ENCODE measurements around the gene CASK.
"Not testable (repeated sequence)": the region's sequence is repeated elsewhere in the genome, so short reads cannot be mapped to it uniquely, and the experiment has no call there.

CASK gene

GRCh38 chrX:41720125-41720779 lies 203.1 kb downstream of the CASK start:
- no peak for TF ChIP-seq CTCF (IDR thresholded peaks at IDR 0.05; ENCODE audit: low read depth, low read length, missing control alignments)
- Histone ChIP-seq H3K27me3 (replicated peaks) (no peaks in the 10 kb centered on the region), H3K4me3 (ENCODE audit: low read depth, low read length) (no peak overlapping the region), H3K27ac (peak overlapping the region; percentile 61), H3K36me3 (replicated peaks) (no peaks in the 10 kb centered on the region)
- DNase-seq, result peak; percentile 53
- in situ Hi-C loops (cut with HindIII; ENCODE audit: low pct_ligation_motif_present, low sequenced_read_pairs), result no loop called here

GRCh38 chrX:41719610-41720009 lies 203.7 kb downstream of the CASK start:
- H3K27ac ChIP-seq, result peak overlapping the region; percentile 61
- H3K36me3 ChIP-seq (replicated peaks); DNase-seq; in situ Hi-C loops (cut with HindIII; ENCODE audit: low pct_ligation_motif_present, low sequenced_read_pairs); H3K4me3 ChIP-seq (ENCODE audit: low read depth, low read length); H3K27me3 ChIP-seq (replicated peaks): not testable (repeated sequence)

- Histone ChIP-seq H3K27ac (no peak overlapping the region), H3K27me3 (replicated peaks) (no peaks in the 10 kb centered on the region), H3K4me3 (ENCODE audit: low read depth, low read length) (no peak overlapping the region), H3K36me3 (replicated peaks) (no peaks in the 10 kb centered on the region)
- in situ Hi-C loops (cut with HindIII; ENCODE audit: low pct_ligation_motif_present, low sequenced_read_pairs), result no loop called here
- DNase-seq, result no peak
- no peak for TF ChIP-seq CTCF (IDR thresholded peaks at IDR 0.05; ENCODE audit: low read depth, low read length, missing control alignments)
Measured at GRCh38 chrX:41718481-41719235, 204.7 kb downstream of the CASK start.

GRCh38 chrX:41716767-41717473 lies 206.4 kb downstream of the CASK start:
- no peak for TF ChIP-seq CTCF (IDR thresholded peaks at IDR 0.05; ENCODE audit: low read depth, low read length, missing control alignments)
- Histone ChIP-seq H3K27me3 (replicated peaks) (no peaks in the 10 kb centered on the region), H3K27ac (no peak overlapping the region), H3K4me3 (ENCODE audit: low read depth, low read length) (no peak overlapping the region), H3K36me3 (replicated peaks) (no peaks in the 10 kb centered on the region)
- no peak for DNase-seq
- in situ Hi-C loops (cut with HindIII; ENCODE audit: low pct_ligation_motif_present, low sequenced_read_pairs), result no loop called here

- Histone ChIP-seq H3K27me3 (replicated peaks) (no peaks in the 10 kb centered on the region), H3K27ac (no peak overlapping the region), H3K36me3 (replicated peaks) (no peaks in the 10 kb centered on the region), H3K4me3 (ENCODE audit: low read depth, low read length) (no peak overlapping the region)
- in situ Hi-C loops (cut with HindIII; ENCODE audit: low pct_ligation_motif_present, low sequenced_read_pairs), result no loop called here
- TF ChIP-seq CTCF (IDR thresholded peaks at IDR 0.05; ENCODE audit: low read depth, low read length, missing control alignments), result no peak
- DNase-seq, result no peak
Measured at GRCh38 chrX:41716222-41716621, 207.1 kb downstream of the CASK start.

GRCh38 chrX:41711021-41711667 lies 212.2 kb downstream of the CASK start:
- Histone ChIP-seq H3K36me3 (replicated peaks) (no peaks in the 10 kb centered on the region), H3K27me3 (replicated peaks) (no peaks in the 10 kb centered on the region), H3K27ac (no peak overlapping the region), H3K4me3 (ENCODE audit: low read depth, low read length) (no peak overlapping the region)
- in situ Hi-C loops (cut with HindIII; ENCODE audit: low pct_ligation_motif_present, low sequenced_read_pairs), result no loop called here
- no peak for DNase-seq
- TF ChIP-seq CTCF (IDR thresholded peaks at IDR 0.05; ENCODE audit: low read depth, low read length, missing control alignments), result no peak
